Kidney (tissue), 14 donors: ENCODE results near the gene CENPN. TPM values are rescaled to one million over a fixed set of nuclear protein-coding genes. Genes with fewer than 3 reads are reported as not detected.

Experiments used
- DNase-seq, 5 donors: peaks; one replicate each; pipeline ENCODE4 v3.0.0-alpha.2; 2013 to 2020
- FAIRE-seq: peaks from 2 replicates; lab custom pipeline; 2012; peaks lifted over from hg19 to GRCh38; lab: Jason Lieb, UNC
- H3K27ac ChIP-seq, 2 donors: one replicate each; pipeline ENCODE4 v1.7.0; 2013; ENCODE audit warnings: low read depth in 2 of 2, low read length in 2 of 2, inconsistent platforms in 1 of 2
- H3K27me3 ChIP-seq: one replicate; pipeline ENCODE4 v1.7.1; 2013; ENCODE audit warnings: low read length, inconsistent platforms; ENCODE audit not compliant: control insufficient read depth, insufficient read depth
- H3K36me3 ChIP-seq, 3 donors: one replicate each; pipeline versions ENCODE4 v1.7.0 to v1.7.1; 2013; ENCODE audit warnings: low read length in 3 of 3, control low read depth in 1 of 3, inconsistent platforms in 1 of 3; ENCODE audit not compliant: insufficient read depth in 3 of 3, control insufficient read depth in 2 of 3
- H3K4me1 ChIP-seq, 3 donors: one replicate each; pipeline versions ENCODE4 v1.7.0 to v1.7.1; 2013; ENCODE audit warnings: low read length in 3 of 3, inconsistent platforms in 1 of 3, low read depth in 1 of 3; ENCODE audit not compliant: control insufficient read depth in 2 of 3, insufficient read depth in 2 of 3
- H3K4me3 ChIP-seq, 3 donors: one replicate each; pipeline versions ENCODE4 v1.7.0 to v1.8.1; 2013; ENCODE audit warnings: low read length in 3 of 3, control low read depth in 1 of 3, inconsistent platforms in 1 of 3
- H3K9ac ChIP-seq, 3 donors: one replicate each; pipeline versions ENCODE4 v1.7.0 to v1.7.1; 2013; ENCODE audit warnings: low read length in 3 of 3, control low read depth in 1 of 3, inconsistent platforms in 1 of 3
- H3K9me3 ChIP-seq, 3 donors: one replicate each; pipeline versions ENCODE4 v1.7.0 to v1.7.1; 2013; ENCODE audit warnings: low read length in 3 of 3, control low read depth in 1 of 3, inconsistent platforms in 1 of 3; ENCODE audit not compliant: control insufficient read depth in 2 of 3, insufficient read depth in 1 of 3
- CTCF ChIP-seq: IDR thresholded peaks from 3 replicates; pipeline ENCODE4 v1.5.1; 2012; ENCODE audit warnings: mild to moderate bottlenecking, moderate library complexity, borderline replicate concordance; ENCODE audit not compliant: insufficient read depth; ENCODE audit errors: extremely low read depth
- intact Hi-C: fragments of 100-400 bp; cut with DNase I; formaldehyde crosslinking; loops from one replicate; pipeline ENCODE4 v1.11.1; 2022
- polyA plus RNA-seq: library from polyadenylated mRNA; stranded (reverse); fragments of 350-450 nt; fragmentation: Illumina TruSeq; extraction: RNeasy Lipid Tissue Mini Kit (QIAGEN cat#74804); gene quantifications from one replicate; pipeline ENCODE4 v1.2.3, GENCODE V29; 2014; ENCODE audit warnings: low read depth, low replicate concordance; ENCODE audit not compliant: insufficient read depth
- total RNA-seq: library from RNA; stranded (reverse); fragmentation: NEBNext Ultra II Directional; extraction: Animal tissue kit (Norgen Biotek cat#: 25700); gene quantifications from one replicate; pipeline ENCODE4 v1.2.1, GENCODE V29; 2021
- donor health status: control.
- donor health status: control.
- donor health status: control.
- donor health status: control.
- donor health status: control.
- donor health status: DM: yes; HTN: yes; CAD: no.
- donor health status: Normal renal cell carcinoma (clear cell type).

Gene CENPN
- total and polyA plus RNA-seq, 2 donors from 2014 or later: 2.0 to 4.1 TPM

- Histone ChIP-seq H3K4me1 (peaks cover 0 to 3% (median 0%) of the 10 kb centered on the region in 3 donors), H3K27me3 (no peaks in the 10 kb centered on the region), H3K9me3 (no peaks in the 10 kb centered on the region), H3K36me3 (no peaks in the 10 kb centered on the region), H3K4me3 (no peak overlapping the region), H3K27ac (no peak overlapping the region), H3K9ac (no peak overlapping the region)
- no peak for FAIRE-seq
- no peak for DNase-seq
- intact Hi-C loops: no loop called here
- no peak for TF ChIP-seq CTCF
Measured at GRCh38 chr16:81073560-81074330, 66.7 kb downstream of the CENPN start.

DNA sequence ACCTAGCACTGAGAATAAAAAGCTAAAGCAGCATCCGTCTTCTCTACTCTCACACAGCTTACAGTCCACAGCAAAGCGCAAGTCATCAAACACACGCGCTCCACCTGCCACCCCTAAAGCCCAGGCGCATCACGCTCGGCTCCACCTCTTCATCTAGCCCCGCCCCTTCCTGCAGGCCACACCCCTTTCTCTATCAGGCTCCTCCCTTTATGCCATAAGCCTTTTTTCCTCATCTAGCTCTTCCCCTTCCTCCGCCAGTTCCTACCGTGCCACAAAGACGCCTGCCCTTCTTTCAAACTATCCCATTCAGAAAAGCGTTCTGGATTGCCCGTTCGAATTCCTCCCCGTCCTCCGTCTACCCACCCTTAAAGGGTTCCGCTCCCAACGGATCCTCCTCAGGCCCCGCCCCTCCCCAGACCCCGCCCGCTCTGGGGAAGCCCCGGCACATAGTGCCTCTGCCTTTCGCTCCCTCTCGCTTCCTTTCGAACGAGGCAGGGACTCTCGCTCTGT lies 69.6 kb downstream of the CENPN start:
- H3K9me3 ChIP-seq: no peaks in the 10 kb centered on the region
- peak overlapping the region; percentile 55 to 92 (median 91) for H3K9ac ChIP-seq
- peaks cover 0 to 2% (median 0%) of the 10 kb centered on the region in 3 donors for H3K36me3 ChIP-seq
- peak overlapping the region; percentile 95 to 97 for H3K27ac ChIP-seq
- intact Hi-C loops: no loop called here
- no peak for FAIRE-seq
- H3K4me3 ChIP-seq: peak overlapping the region; percentile 90 to 98 (median 96)
- no peaks in the 10 kb centered on the region for H3K27me3 ChIP-seq
- peak; percentile 90 to 96 (median 94) for DNase-seq
- TF ChIP-seq CTCF: no peak
- peaks cover 0 to 3% (median 0%) of the 10 kb centered on the region in 3 donors for H3K4me1 ChIP-seq

DNA sequence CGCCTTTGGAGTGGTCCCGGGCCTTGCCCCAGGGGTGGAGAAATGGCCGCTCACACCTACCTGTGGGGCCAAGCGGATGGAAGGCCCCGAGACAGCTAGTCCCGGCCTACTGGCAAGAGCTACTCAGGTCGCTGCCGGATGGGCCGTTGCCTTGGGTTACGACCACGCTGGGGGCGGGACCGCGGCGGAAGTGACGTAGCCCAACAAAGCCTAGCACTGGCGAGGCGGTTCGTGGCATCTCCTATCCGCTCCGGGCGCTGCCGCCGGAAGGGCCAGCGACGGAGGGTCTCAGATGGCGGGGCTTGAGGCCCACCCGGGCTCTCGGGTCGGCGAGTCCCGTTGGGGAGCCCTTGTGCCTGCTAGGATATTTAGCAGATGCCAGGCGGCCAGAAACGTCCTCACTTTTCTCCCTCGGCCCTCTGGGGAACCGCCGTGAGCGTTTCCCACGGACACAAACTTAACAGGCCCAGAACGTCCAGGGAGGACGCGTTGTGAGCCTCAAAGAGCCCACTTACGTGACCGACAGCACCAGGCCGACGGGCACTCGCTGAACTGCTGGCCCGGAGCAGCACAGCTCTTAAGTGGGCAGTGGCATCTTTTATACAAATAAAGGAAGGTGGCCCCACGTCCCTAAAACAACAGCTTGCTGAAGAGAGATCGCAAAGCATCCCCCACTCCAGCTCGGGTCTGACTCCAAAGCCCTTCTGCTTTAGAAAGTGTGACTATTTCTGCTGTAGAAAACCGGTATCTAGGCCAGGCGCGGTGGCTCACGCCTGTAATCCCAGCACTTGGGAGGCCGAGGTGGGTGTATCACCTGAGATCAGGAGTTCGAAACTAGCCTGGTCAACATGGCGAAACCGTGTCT lies 70.3 kb downstream of the CENPN start, which contains the start of gene C16orf46:
TSS of gene C16orf46 (minus strand) at position 163 of the 865 bp plus-strand sequence. CDS start 13,283 bp downstream, outside the sequence.
- Histone ChIP-seq H3K36me3 (peaks cover 0 to 5% (median 0%) of the 10 kb centered on the region in 3 donors), H3K4me1 (peaks cover 0 to 3% (median 0%) of the 10 kb centered on the region in 3 donors), H3K27ac (peak within 1 kb of the TSS; percentile 95 to 97), H3K9ac (peak within 1 kb of the TSS; percentile 91 to 97 (median 92)), H3K9me3 (no peaks in the 10 kb centered on the region), H3K4me3 (peak within 1 kb of the TSS; percentile 90 to 98 (median 96)), H3K27me3 (no peaks in the 10 kb centered on the region)
- FAIRE-seq: no peak
- intact Hi-C loops: no loop called here
- peak; percentile 99 for DNase-seq
- TF ChIP-seq CTCF: no peak
